Mesothelial cell of epicardium (in vitro differentiated cells): ENCODE results near the gene SSX2IP. TPM values are rescaled to one million over a fixed set of nuclear protein-coding genes. Genes with fewer than 3 reads are reported as not detected.

Source experiments
- DNase-seq, 2 experiments: peaks; one replicate each; pipeline ENCODE4 v3.0.0; 2021; ENCODE audit warnings: low spot score in 2 of 2; ENCODE audit not compliant: unreplicated experiment in 2 of 2
- H3K27ac Mint-ChIP-seq: 2 replicates; pipeline ENCODE4 v1.8.0; 2021; ENCODE audit warnings: mixed read lengths
- H3K27me3 Mint-ChIP-seq: 2 replicates; pipeline ENCODE4 v1.8.0; 2021; ENCODE audit warnings: low read depth, mixed read lengths
- H3K36me3 Mint-ChIP-seq: 2 replicates; pipeline ENCODE4 v1.8.0; 2021; ENCODE audit warnings: mixed read lengths
- H3K4me1 Mint-ChIP-seq: 2 replicates; pipeline ENCODE4 v1.8.0; 2021; ENCODE audit warnings: mixed read lengths
- H3K4me3 Mint-ChIP-seq: 2 replicates; pipeline ENCODE4 v1.8.0; 2021; ENCODE audit warnings: mild to moderate bottlenecking, moderate library complexity, mixed read lengths
- H3K9me3 Mint-ChIP-seq: 2 replicates; pipeline ENCODE4 v1.8.0; 2021; ENCODE audit warnings: mixed read lengths
- total RNA-seq: library from RNA; stranded (reverse); gene quantifications from 3 replicates; pipeline ENCODE4 v1.2.1, GENCODE V29; 2021
- TF ChIP-seq, protein P1 (sequence below): fragments of 200-600 bp; sonication (generic); IDR thresholded peaks from one replicate; pipeline ENCODE4 v1.5.0; 2021; ENCODE audit warnings: antibody characterized with exemption; ENCODE audit not compliant: unreplicated experiment

SSX2IP gene
- total RNA-seq, 1 donor from 2014 or later = 18.2 TPM

- H3K27me3 Mint-ChIP-seq = no peaks in the 10 kb centered on the region
- H3K9me3 Mint-ChIP-seq = peaks cover 6% of the 10 kb centered on the region
- no peak for DNase-seq
- peaks cover 6% of the 10 kb centered on the region for H3K36me3 Mint-ChIP-seq
- H3K4me1 Mint-ChIP-seq = peaks cover 20% of the 10 kb centered on the region
- peak overlapping the region; percentile 67 for H3K27ac Mint-ChIP-seq
- TF ChIP-seq, protein P1, sequence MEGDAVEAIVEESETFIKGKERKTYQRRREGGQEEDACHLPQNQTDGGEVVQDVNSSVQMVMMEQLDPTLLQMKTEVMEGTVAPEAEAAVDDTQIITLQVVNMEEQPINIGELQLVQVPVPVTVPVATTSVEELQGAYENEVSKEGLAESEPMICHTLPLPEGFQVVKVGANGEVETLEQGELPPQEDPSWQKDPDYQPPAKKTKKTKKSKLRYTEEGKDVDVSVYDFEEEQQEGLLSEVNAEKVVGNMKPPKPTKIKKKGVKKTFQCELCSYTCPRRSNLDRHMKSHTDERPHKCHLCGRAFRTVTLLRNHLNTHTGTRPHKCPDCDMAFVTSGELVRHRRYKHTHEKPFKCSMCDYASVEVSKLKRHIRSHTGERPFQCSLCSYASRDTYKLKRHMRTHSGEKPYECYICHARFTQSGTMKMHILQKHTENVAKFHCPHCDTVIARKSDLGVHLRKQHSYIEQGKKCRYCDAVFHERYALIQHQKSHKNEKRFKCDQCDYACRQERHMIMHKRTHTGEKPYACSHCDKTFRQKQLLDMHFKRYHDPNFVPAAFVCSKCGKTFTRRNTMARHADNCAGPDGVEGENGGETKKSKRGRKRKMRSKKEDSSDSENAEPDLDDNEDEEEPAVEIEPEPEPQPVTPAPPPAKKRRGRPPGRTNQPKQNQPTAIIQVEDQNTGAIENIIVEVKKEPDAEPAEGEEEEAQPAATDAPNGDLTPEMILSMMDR = no peak
- H3K4me3 Mint-ChIP-seq = peak overlapping the region; percentile 88
Observed at GRCh38 chr1:84619383-84620102, 70.7 kb downstream of the SSX2IP start.

DNA sequence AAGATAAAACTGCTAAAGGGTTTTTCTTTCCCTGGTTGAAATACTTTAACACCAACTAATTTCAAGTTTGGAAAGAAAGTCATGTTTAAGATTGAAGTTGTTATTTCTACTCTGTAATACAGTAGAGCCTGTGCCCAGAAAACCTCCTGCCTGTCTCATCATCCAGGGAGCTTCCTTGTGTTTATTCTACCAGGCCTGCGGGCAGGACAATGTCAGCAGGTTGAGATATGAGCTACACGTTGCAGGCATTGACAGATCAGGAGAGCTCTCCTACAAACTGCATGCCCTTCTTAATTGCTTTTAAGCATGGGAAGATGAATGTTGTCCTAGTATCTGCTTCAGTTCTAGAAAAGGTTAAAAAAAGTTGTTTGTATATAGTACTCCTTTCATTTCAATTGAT is 72.9 kb downstream of the SSX2IP start:
- peaks cover 20% of the 10 kb centered on the region for H3K36me3 Mint-ChIP-seq
- H3K27me3 Mint-ChIP-seq = no peaks in the 10 kb centered on the region
- peaks cover 19% of the 10 kb centered on the region for H3K4me1 Mint-ChIP-seq
- no peak for DNase-seq
- H3K27ac Mint-ChIP-seq = no peak overlapping the region
- no peak overlapping the region for H3K4me3 Mint-ChIP-seq
- peaks cover 24% of the 10 kb centered on the region for H3K9me3 Mint-ChIP-seq
- TF ChIP-seq, protein P1 = no peak

- H3K36me3 Mint-ChIP-seq = peaks cover 23% of the 10 kb centered on the region
- H3K9me3 Mint-ChIP-seq = peaks cover 34% of the 10 kb centered on the region
- peaks cover 19% of the 10 kb centered on the region for H3K4me1 Mint-ChIP-seq
- no peak overlapping the region for H3K4me3 Mint-ChIP-seq
- TF ChIP-seq, protein P1 = no peak
- DNase-seq = no peak
- no peak overlapping the region for H3K27ac Mint-ChIP-seq
- H3K27me3 Mint-ChIP-seq = no peaks in the 10 kb centered on the region
Observed at GRCh38 chr1:84615790-84616189, 74.5 kb downstream of the SSX2IP start.

DNA sequence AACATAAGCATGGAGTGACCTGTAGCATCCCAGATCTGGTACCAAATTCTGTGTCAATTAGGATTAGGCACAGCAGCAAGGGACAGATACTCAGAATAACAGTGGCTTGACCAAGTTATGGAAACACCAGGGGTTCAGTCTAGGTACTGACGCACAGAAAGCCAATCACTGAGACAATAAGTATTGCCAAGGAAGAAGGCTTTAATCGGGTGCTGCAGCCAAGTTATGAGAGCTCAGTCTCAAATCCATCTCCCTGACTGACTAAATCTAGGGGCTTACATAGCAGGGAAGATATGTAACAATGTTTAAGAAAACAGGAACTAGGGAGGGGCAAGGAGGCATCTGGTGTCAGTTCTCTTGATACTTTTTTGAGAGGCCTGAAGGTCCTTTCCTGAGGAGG is 76.4 kb downstream of the SSX2IP start:
- DNase-seq = no peak
- TF ChIP-seq, protein P1 = no peak
- Mint-ChIP-seq H3K9me3 (peaks cover 40% of the 10 kb centered on the region), H3K4me1 (peaks cover 8% of the 10 kb centered on the region), H3K36me3 (peaks cover 23% of the 10 kb centered on the region), H3K27ac (no peak overlapping the region), H3K27me3 (no peaks in the 10 kb centered on the region), H3K4me3 (no peak overlapping the region)

DNA sequence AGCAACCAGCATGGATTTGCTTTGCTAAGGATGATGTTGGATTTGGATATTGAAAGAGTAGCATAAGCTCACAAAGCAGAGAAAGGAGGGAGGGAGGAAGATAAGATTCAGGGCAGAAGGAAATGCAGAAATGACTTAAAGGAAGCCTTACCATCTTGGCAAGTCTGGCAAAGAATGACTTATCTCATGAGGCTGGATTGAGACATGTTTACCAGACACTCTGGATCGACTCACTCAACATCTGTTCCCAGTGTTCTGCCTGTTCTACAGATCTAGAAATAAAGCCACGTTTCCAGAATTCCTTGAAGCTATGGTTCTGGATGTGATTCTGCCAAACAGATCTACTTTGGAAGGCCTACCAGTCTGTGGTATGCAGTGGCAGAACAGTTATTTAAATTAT is 77.2 kb downstream of the SSX2IP start:
- Mint-ChIP-seq H3K27me3 (no peaks in the 10 kb centered on the region), H3K4me1 (peaks cover 8% of the 10 kb centered on the region), H3K4me3 (no peak overlapping the region), H3K36me3 (peaks cover 23% of the 10 kb centered on the region), H3K9me3 (peaks cover 40% of the 10 kb centered on the region), H3K27ac (no peak overlapping the region)
- TF ChIP-seq, protein P1 = no peak
- DNase-seq = no peak
